IMR-90 (cell line): Measurements from ENCODE around the gene RFTN1.

Experiments used
- BHLHE40 ChIP-seq: fragments of 150-350 bp; IDR thresholded peaks from 2 replicates; pipeline ENCODE4 v1.6.1; 2016; ENCODE audit warnings: mild to moderate bottlenecking, low read depth, low read length
- CTCF ChIP-seq: conservative IDR thresholded peaks from 2 replicates; pipeline ENCODE4 v1.5.1; 2012; ENCODE audit warnings: mild to moderate bottlenecking, low read depth, low read length, improper control_type of control experiment
- ELK1 ChIP-seq: fragments of 150-350 bp; IDR thresholded peaks from 2 replicates; pipeline ENCODE4 v1.6.1; 2016; ENCODE audit warnings: low read depth, mild to moderate bottlenecking, low read length, moderate library complexity, borderline replicate concordance
- FOS ChIP-seq: fragments of 150-350 bp; IDR thresholded peaks from 2 replicates; pipeline ENCODE4 v1.6.1; 2016; ENCODE audit warnings: low read depth, low read length

GRCh38 chr3:16425398-16426028, 88.0 kb downstream of the RFTN1 start:
- TF ChIP-seq CTCF, result no peak
- no peak for TF ChIP-seq BHLHE40
- no peak for TF ChIP-seq FOS
- no peak for TF ChIP-seq ELK1
